BE2C (cell line): Measurements from ENCODE around the gene TLCD4.
"Not testable (repeated sequence)": the region's sequence is repeated elsewhere in the genome, so short reads cannot be mapped to it uniquely, and the experiment has no call there.

Experiments
- DNase-seq: peaks from one replicate; pipeline ENCODE4 v3.0.0-alpha.2; 2020
- H3K27me3 ChIP-seq: fragments of 250-450 bp; sonication (Bioruptor Pico); 2 replicates; pipeline ENCODE4 v1.5.1; 2020; ENCODE audit warnings: mild to moderate bottlenecking
- H3K36me3 ChIP-seq: fragments of 250-450 bp; sonication (Bioruptor Pico); 2 replicates; pipeline ENCODE4 v1.5.1; 2020; ENCODE audit warnings: mild to moderate bottlenecking
- H3K4me1 ChIP-seq: fragments of 250-450 bp; sonication (Bioruptor Pico); 2 replicates; pipeline ENCODE4 v1.5.1; 2020
- H3K4me3 ChIP-seq: 2 replicates; pipeline ENCODE4 v1.5.1; 2011; ENCODE audit warnings: low read depth, low read length
- H3K9me3 ChIP-seq: fragments of 250-450 bp; sonication (Bioruptor Pico); 2 replicates; pipeline ENCODE4 v1.5.1; 2020
- TF ChIP-seq, protein P1 (sequence below): IDR thresholded peaks from 2 replicates; pipeline ENCODE4 v1.5.1; 2012; ENCODE audit warnings: mild to moderate bottlenecking, low read depth, low read length

TLCD4 gene

DNA sequence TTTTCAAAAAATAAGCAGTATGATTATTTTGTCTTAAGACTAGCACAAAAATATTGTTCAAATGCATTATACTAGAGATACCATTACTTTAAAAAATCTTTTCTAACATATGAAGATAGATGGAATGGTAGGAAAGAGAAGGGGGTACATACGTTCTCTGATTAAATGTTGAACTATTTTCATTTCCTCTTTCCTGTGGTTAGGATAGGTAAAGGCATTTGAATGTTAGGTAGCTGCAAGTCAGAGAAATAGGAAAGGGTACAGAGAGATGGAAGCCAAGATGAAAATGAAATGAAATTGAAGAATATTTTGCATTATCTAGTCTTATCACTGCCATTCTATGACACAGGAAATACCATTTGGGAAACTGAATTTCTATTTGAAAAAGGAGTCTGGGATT, 28.3 kb downstream of the TLCD4 start:
- H3K4me1 ChIP-seq: no peaks in the 10 kb centered on the region
- H3K9me3 ChIP-seq: no peaks in the 10 kb centered on the region
- no peak overlapping the region for H3K4me3 ChIP-seq
- H3K36me3 ChIP-seq: no peaks in the 10 kb centered on the region
- H3K27me3 ChIP-seq: no peaks in the 10 kb centered on the region
- no peak for DNase-seq
- TF ChIP-seq, protein P1, sequence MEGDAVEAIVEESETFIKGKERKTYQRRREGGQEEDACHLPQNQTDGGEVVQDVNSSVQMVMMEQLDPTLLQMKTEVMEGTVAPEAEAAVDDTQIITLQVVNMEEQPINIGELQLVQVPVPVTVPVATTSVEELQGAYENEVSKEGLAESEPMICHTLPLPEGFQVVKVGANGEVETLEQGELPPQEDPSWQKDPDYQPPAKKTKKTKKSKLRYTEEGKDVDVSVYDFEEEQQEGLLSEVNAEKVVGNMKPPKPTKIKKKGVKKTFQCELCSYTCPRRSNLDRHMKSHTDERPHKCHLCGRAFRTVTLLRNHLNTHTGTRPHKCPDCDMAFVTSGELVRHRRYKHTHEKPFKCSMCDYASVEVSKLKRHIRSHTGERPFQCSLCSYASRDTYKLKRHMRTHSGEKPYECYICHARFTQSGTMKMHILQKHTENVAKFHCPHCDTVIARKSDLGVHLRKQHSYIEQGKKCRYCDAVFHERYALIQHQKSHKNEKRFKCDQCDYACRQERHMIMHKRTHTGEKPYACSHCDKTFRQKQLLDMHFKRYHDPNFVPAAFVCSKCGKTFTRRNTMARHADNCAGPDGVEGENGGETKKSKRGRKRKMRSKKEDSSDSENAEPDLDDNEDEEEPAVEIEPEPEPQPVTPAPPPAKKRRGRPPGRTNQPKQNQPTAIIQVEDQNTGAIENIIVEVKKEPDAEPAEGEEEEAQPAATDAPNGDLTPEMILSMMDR: no peak

DNA sequence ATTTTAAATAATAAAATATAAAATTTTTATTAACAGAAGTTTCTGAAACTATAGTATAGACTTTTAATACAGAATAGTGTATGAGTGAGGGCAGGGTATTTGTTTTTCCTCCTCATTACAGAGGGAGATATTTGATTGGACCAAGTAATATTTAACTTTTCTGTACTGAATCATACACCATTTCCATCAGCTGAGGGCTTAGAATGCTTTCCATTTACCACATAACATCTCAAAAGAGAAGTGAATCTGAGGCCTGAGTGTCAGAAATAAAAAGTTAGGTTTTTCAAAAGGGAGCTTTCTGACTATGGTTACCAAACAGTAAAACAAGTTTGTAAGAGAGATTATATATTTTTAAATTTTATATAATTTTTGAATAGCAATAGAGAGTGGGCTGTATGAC, 29.5 kb downstream of the TLCD4 start:
- Histone ChIP-seq H3K4me3 (no peak overlapping the region), H3K9me3 (no peaks in the 10 kb centered on the region), H3K4me1 (no peaks in the 10 kb centered on the region), H3K27me3 (no peaks in the 10 kb centered on the region), H3K36me3 (no peaks in the 10 kb centered on the region)
- TF ChIP-seq, protein P1: no peak
- DNase-seq: no peak

DNA sequence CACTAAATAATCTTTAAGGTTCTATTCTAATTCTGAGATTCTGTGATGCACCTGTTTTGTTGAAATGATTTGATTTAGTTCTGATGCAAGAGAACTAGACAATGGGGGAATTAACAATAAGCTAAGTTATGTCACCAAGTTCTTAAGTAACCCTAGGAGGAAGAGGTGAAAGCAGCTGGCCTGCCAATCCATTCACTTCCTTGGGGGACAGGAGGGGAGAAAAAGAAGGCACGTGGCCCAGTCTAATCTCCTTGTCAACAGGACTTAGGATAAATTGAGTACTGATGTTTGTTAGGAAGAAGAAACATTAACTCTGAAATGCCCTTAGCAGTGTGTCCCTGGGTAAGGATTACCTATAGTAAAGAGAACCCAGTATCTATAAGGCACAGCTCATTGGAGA, 36.9 kb downstream of the TLCD4 start:
- no peak overlapping the region for H3K4me3 ChIP-seq
- no peaks in the 10 kb centered on the region for H3K36me3 ChIP-seq

DNA sequence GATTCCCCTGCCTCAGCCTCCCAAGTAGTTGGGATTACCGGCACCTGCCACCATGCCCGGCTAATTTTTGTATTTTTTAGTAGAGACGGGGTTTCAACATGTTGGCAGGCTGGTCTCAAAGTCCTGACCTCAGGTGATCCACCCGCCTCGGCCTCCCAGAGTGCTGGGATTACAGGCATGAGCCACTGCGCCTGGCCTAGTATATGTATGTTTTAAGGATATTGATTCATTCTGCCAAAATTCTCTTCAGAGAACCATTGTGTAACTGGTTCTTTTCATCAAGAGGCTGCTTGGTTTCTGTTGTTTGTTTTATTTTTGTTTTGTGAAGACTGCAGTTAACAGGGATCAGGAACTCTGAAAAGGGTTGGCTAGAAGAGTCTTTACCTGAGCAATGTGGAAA, 48.4 kb downstream of the TLCD4 start:
- not testable (repeated sequence) for H3K4me1 ChIP-seq, H3K9me3 ChIP-seq, H3K36me3 ChIP-seq, DNase-seq, H3K4me3 ChIP-seq, H3K27me3 ChIP-seq

More for the DNA sequence above, 36.9 kb downstream of the TLCD4 start:
- TF ChIP-seq, protein P1: no peak
- Histone ChIP-seq H3K4me1 (no peaks in the 10 kb centered on the region), H3K9me3 (no peaks in the 10 kb centered on the region), H3K27me3 (no peaks in the 10 kb centered on the region)
- no peak for DNase-seq
